Mesendoderm (in vitro differentiated cells): ENCODE results near the gene CDH15.
"Not testable (repeated sequence)": the region's sequence is repeated elsewhere in the genome, so short reads cannot be mapped to it uniquely, and the experiment has no call there.

Experiments used
- DNase-seq: peaks from one replicate; pipeline ENCODE4 v3.0.0; 2013
- H2AK5ac ChIP-seq: 2 replicates; pipeline ENCODE4 v1.6.1; 2013; ENCODE audit warnings: low read length, inconsistent platforms
- H2BK120ac ChIP-seq: 2 replicates; pipeline ENCODE4 v1.6.1; 2013; ENCODE audit warnings: low read depth, mild to moderate bottlenecking, low read length, moderate library complexity, mixed read lengths
- H2BK15ac ChIP-seq: replicated peaks from 2 replicates; pipeline ENCODE4 v1.6.1; 2013; ENCODE audit warnings: low read depth, mild to moderate bottlenecking, moderate library complexity
- H2BK5ac ChIP-seq: 2 replicates; pipeline ENCODE4 v1.6.1; 2013; ENCODE audit warnings: low read length, inconsistent platforms
- H3K18ac ChIP-seq: 2 replicates; pipeline ENCODE4 v1.6.1; 2013; ENCODE audit warnings: mild to moderate bottlenecking, low read length, mixed read lengths
- H3K23ac ChIP-seq: one replicate; pipeline ENCODE4 v1.6.1; 2013; ENCODE audit warnings: low read length
- H3K27ac ChIP-seq: 2 replicates; pipeline ENCODE4 v1.5.1; 2013; ENCODE audit warnings: low read depth, mild to moderate bottlenecking, inconsistent platforms, low read length, moderate library complexity
- H3K27me3 ChIP-seq: 2 replicates; pipeline ENCODE4 v1.6.1; 2013; ENCODE audit warnings: low read length, control low read depth, mild to moderate bottlenecking, inconsistent platforms; ENCODE audit not compliant: insufficient read depth, poor library complexity
- H3K36me3 ChIP-seq: 2 replicates; pipeline ENCODE4 v1.6.1; 2013; ENCODE audit warnings: low read length, inconsistent platforms; ENCODE audit not compliant: control insufficient read depth, insufficient read depth
- H3K4ac ChIP-seq: one replicate; pipeline ENCODE4 v1.6.1; 2013; ENCODE audit warnings: low read depth, mild to moderate bottlenecking, low read length, moderate library complexity
- H3K4me1 ChIP-seq: 2 replicates; pipeline ENCODE4 v1.6.1; 2013; ENCODE audit warnings: low read depth, low read length, inconsistent platforms; ENCODE audit not compliant: control insufficient read depth
- H3K4me2 ChIP-seq: 2 replicates; pipeline ENCODE4 v1.6.1; 2013; ENCODE audit warnings: low read length
- H3K4me3 ChIP-seq: 2 replicates; pipeline ENCODE4 v1.5.1; 2013; ENCODE audit warnings: mild to moderate bottlenecking, low read length
- H3K56ac ChIP-seq: one replicate; pipeline ENCODE4 v1.6.1; 2013; ENCODE audit warnings: low read length
- H3K79me1 ChIP-seq: 2 replicates; pipeline ENCODE4 v1.6.1; 2013; ENCODE audit warnings: low read length, inconsistent platforms
- H3K79me2 ChIP-seq: 2 replicates; pipeline ENCODE4 v1.6.1; 2013; ENCODE audit warnings: mild to moderate bottlenecking, low read length; ENCODE audit not compliant: control insufficient read depth, insufficient read depth
- H3K9ac ChIP-seq: 2 replicates; pipeline ENCODE4 v1.6.1; 2013; ENCODE audit warnings: low read length, inconsistent platforms
- H4K5ac ChIP-seq: one replicate; pipeline ENCODE4 v1.6.1; 2013; ENCODE audit warnings: low read length
- H4K8ac ChIP-seq: one replicate; pipeline ENCODE4 v1.6.1; 2013; ENCODE audit warnings: low read depth, mild to moderate bottlenecking, control low read depth, low read length, moderate library complexity
- WGBS: extraction: QIAGEN DNeasy Blood & Tissue Kit; methylation state at CpG from one replicate; pipeline ENCODE4 v1.1.7; 2013; ENCODE audit warnings: low lambda C conversion rate, missing lambda C conversion rate; ENCODE audit not compliant: insufficient coverage; ENCODE audit errors: extremely low coverage; 5-methylcytosine and 5-hydroxymethylcytosine counted together

The CDH15 gene

DNA sequence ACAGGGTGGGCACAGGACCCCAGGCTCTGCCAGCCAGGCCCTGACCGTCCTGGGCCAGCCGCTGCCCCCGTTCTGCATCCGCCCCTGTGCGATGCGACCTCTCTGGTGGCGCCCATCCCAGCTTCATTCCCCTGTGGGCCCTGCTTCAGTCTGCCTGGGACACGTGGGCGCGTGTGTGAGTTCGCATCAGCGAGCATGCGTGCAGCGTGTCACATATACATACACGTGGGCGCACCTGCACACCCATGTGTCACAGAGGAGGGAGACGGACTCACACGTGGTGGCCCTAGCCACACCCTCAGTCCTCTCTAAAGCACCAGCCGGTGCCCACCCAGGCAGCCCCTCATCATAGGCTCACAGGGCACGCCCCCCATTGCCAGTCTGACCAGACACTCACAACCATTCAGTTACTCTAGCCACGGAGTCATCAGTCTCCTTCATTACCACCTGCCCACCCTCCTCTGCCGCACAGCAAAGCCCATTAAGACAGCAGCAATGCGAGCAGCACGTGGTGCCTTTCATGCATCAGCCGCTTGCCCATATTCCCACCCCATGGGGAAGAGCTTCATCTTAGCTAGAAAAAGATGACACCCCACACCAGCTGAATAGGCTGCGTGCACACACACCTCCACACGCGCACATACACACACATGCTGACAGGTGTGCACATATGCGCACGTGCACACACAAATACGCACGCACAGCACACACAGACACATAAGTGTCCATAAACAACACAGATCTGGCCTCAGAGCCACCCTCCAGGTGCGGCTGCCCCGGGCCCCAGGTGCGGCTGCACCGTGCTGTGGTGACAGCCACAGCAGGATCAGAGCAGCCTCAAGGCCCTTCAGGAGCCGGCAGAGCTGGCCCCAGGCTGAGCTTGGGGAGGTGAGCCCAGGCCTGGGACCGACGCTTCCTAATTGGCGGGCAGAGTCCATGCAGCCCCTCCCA is 9.5 kb upstream of the CDH15 start:
- Histone ChIP-seq H2BK120ac (no peak overlapping the region), H2AK5ac (no peak overlapping the region), H3K79me1 (no peaks in the 10 kb centered on the region), H3K4me2 (no peak overlapping the region), H3K4me3 (no peak overlapping the region), H4K5ac (no peak overlapping the region), H3K18ac (no peak overlapping the region), H3K56ac (no peak overlapping the region), H3K27ac (no peak overlapping the region), H3K36me3 (no peaks in the 10 kb centered on the region), H2BK5ac (no peak overlapping the region), H3K4me1 (peaks cover under 1% of the 10 kb centered on the region), H3K9ac (no peak overlapping the region), H3K27me3 (no peaks in the 10 kb centered on the region), H2BK15ac (no peak overlapping the region), H3K4ac (no peak overlapping the region), H3K79me2 (no peaks in the 10 kb centered on the region), H4K8ac (no peak overlapping the region), H3K23ac (no peak overlapping the region)
- no CpG with 5 or more reads among the region's 40 CpGs for WGBS
- DNase-seq = no peak

DNA sequence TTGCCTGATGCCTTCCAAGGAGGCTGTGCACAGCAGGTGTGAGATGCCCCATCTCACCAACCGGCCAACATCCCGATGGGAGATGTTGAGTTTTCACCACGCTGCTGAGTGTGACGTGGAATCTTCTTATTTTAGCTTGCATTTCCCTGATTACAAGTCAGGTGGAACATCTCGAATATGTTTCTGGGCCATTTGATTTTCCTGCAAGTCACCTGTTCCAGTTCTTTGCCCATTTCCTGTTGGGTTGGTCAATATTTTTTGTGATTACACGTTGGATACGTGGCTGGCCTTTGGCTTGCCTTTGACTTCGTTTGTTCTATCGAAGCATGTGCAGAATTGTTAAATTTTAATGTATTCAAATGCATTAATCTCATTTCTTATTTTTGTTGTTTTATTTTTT is 8.3 kb upstream of the CDH15 start:
- no peak overlapping the region for H3K23ac ChIP-seq
- H3K36me3 ChIP-seq = no peaks in the 10 kb centered on the region
- H4K5ac ChIP-seq = no peak overlapping the region
- H3K27ac ChIP-seq = no peak overlapping the region
- no peak overlapping the region for H2BK5ac ChIP-seq
- H2AK5ac ChIP-seq = no peak overlapping the region
- H3K18ac ChIP-seq = no peak overlapping the region
- no CpG with 5 or more reads among the region's 9 CpGs for WGBS
- H3K56ac ChIP-seq = no peak overlapping the region
- H4K8ac ChIP-seq = no peak overlapping the region
- H2BK120ac ChIP-seq = no peak overlapping the region
- H2BK15ac ChIP-seq = no peak overlapping the region
- no peak overlapping the region for H3K4me2 ChIP-seq
- H3K79me1 ChIP-seq = no peaks in the 10 kb centered on the region
- no peaks in the 10 kb centered on the region for H3K27me3 ChIP-seq
- H3K4me1 ChIP-seq = peaks cover 2% of the 10 kb centered on the region
- H3K4me3 ChIP-seq = no peak overlapping the region
- H3K9ac ChIP-seq = no peak overlapping the region
- H3K4ac ChIP-seq = no peak overlapping the region
- no peaks in the 10 kb centered on the region for H3K79me2 ChIP-seq
- no peak for DNase-seq

DNA sequence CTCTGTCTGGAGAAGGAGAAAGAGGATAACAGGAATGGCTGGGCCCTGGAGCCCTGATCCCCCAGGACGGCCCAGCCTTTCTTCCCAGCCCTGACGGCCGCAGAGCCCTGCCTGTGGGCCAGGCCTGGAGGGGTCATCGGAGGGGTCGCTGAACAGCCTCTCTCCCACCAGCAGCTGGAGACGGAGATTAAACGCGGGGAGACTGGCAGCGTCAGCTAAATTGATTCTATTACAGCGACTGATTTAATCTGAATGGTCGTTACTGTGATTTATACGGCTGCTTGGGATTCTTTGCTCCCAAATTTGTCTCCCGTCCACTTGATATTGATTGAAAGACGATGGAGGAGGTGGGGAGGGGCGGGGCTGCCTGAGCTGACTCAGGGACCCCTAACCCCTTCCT is 7.1 kb upstream of the CDH15 start:
- Histone ChIP-seq H2BK5ac (no peak overlapping the region), H3K27ac (no peak overlapping the region), H3K4me1 (peaks cover 2% of the 10 kb centered on the region), H3K4me3 (no peak overlapping the region), H3K36me3 (no peaks in the 10 kb centered on the region), H3K23ac (no peak overlapping the region), H3K9ac (no peak overlapping the region), H2AK5ac (no peak overlapping the region), H2BK120ac (no peak overlapping the region), H3K79me1 (no peaks in the 10 kb centered on the region), H4K5ac (no peak overlapping the region), H3K4me2 (no peak overlapping the region), H2BK15ac (no peak overlapping the region), H3K56ac (no peak overlapping the region), H3K27me3 (no peaks in the 10 kb centered on the region), H3K18ac (no peak overlapping the region), H3K79me2 (no peaks in the 10 kb centered on the region), H4K8ac (no peak overlapping the region), H3K4ac (no peak overlapping the region)
- no CpG with 5 or more reads among the region's 15 CpGs for WGBS
- DNase-seq = no peak

DNA sequence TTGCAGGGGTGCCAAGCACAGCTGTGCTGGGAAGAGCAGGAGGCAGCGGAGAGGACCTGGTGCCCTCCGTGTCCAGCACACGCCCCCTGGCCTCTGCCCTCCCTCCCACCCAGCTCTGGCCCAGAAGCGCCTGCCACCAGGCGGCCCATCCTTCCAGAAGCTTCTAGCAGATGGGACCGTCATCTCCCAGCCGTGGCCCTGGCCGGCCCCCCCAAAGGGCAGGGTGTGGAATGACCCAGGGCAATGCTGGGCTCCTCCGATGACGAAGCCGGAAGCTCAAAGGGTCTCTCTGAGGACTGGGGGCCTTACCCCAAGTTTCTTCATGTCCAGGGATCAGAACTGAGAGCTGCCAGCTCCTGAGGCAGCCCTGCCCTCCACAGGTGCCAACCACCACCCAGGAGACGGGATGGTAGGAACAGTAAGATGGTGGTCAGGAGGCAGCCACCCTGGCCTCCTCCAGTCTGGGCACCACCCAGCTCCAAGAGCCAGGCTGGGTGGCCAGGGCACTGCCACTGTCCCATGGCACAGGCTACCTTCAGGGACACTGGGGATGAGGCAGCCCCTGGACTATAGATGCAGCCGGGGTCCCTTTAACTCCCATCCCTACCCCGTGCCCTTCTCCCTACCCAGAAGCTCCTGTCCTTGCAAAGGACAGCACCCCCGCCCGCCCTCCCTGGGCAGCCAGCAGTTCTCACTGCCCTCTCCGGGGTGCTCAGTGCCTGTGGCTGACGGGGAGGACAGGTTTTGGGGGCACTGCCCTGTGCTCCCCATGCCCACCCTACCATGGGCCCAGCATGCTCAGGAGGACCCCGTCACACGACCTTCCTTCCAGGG is 6.5 kb upstream of the CDH15 start:
- Histone ChIP-seq H3K4me2 (no peak overlapping the region), H3K27ac (no peak overlapping the region), H3K23ac (no peak overlapping the region), H3K4me1 (peaks cover 2% of the 10 kb centered on the region), H3K4me3 (no peak overlapping the region), H3K9ac (no peak overlapping the region), H3K56ac (no peak overlapping the region), H3K79me2 (no peaks in the 10 kb centered on the region), H2BK120ac (no peak overlapping the region), H4K5ac (no peak overlapping the region), H4K8ac (no peak overlapping the region), H2BK15ac (no peak overlapping the region), H2BK5ac (no peak overlapping the region), H3K18ac (no peak overlapping the region), H2AK5ac (no peak overlapping the region), H3K27me3 (no peaks in the 10 kb centered on the region), H3K4ac (no peak overlapping the region), H3K36me3 (no peaks in the 10 kb centered on the region), H3K79me1 (no peaks in the 10 kb centered on the region)
- WGBS = no CpG with 5 or more reads among the region's 20 CpGs
- DNase-seq = no peak

DNA sequence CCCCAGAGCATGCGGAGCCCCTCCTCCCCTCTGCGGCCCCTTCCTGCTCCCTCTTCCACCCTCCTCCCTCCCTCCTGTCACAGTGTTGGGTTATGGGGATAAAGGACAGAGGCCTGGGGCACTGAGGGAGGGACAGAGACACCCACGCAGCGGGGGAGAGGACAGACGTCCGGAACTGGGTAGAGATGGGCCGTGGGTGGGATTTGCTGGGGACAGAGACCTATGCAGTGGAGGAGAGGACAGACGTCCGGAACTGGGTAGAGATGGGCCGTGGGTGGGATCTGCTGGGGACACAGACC is 5.9 kb upstream of the CDH15 start:
- H4K8ac ChIP-seq, H2BK15ac ChIP-seq, H3K9ac ChIP-seq, H2BK120ac ChIP-seq, H2AK5ac ChIP-seq, H3K4me3 ChIP-seq, H2BK5ac ChIP-seq, H3K79me2 ChIP-seq, H4K5ac ChIP-seq, H3K27me3 ChIP-seq, H3K4me2 ChIP-seq, H3K36me3 ChIP-seq, H3K4me1 ChIP-seq, H3K23ac ChIP-seq, H3K27ac ChIP-seq, H3K4ac ChIP-seq, H3K56ac ChIP-seq, DNase-seq, H3K18ac ChIP-seq, H3K79me1 ChIP-seq: not testable (repeated sequence)
- WGBS = no CpG with 5 or more reads among the region's 10 CpGs
